ENCODE results near the gene SP140L. TPM values are rescaled to one million over a fixed set of nuclear protein-coding genes. Genes with fewer than 3 reads are reported as not detected.
"Not testable (repeated sequence)": the region's sequence is repeated elsewhere in the genome, so short reads cannot be mapped to it uniquely, and the experiment has no call there.

SP140L gene
- total and polyA plus RNA-seq, 2 donors (not counting 1 experiment from before 2014, with no cell fraction given) = 94.6 to 154 TPM

- no peak for TF ChIP-seq EZH2 (IDR thresholded peaks at IDR 0.05; ENCODE audit: borderline replicate concordance, insufficient read depth, low read depth, low read length, poor library complexity, severe bottlenecking)
- TF ChIP-seq CTCF (IDR thresholded peaks at IDR 0.05) = no peak
- no peaks in the 10 kb centered on the region for H3K4me1 ChIP-seq (ENCODE audit: control insufficient read depth in 2 of 2, insufficient read depth in 2 of 2, low read length in 2 of 2)
- no peaks in the 10 kb centered on the region for H3K27me3 ChIP-seq (replicated peaks in 1 of 4; ENCODE audit: control extremely low read depth in 1 of 4, control insufficient read depth in 3 of 4, insufficient read depth in 4 of 4, low read length in 3 of 4)
- no peaks in the 10 kb centered on the region for H3K4me1 Mint-ChIP-seq
- DNase-seq (no peak), ATAC-seq (ENCODE audit: low read depth) (no peak)
- H3K27me3 Mint-ChIP-seq = no peaks in the 10 kb centered on the region
- ChIA-PET CTCF (interaction anchor here (0.7 kb wide), 1 partner anchor 18 kb away, joined by 3 read pairs; no protein-coding TSS in a partner anchor), POLR2A (no interaction called here)
- no peak overlapping the region for H3K4me3 ChIP-seq (ENCODE audit: control extremely low read depth in 1 of 5, extremely low read depth in 1 of 5, insufficient read depth in 1 of 5, low read depth in 2 of 5, low read length in 4 of 5)
- no peak overlapping the region for H3K27ac ChIP-seq (ENCODE audit: low read length in 2 of 2)
- H2AFZ ChIP-seq (ENCODE audit: insufficient read depth, low read depth, low read length, poor library complexity, severe bottlenecking) = no peak overlapping the region
- H3K4me2 ChIP-seq (replicated peaks; ENCODE audit: low read depth, low read length, poor library complexity, severe bottlenecking) = no peak overlapping the region
- no peak overlapping the region for H3K27ac Mint-ChIP-seq
- no peak overlapping the region for H3K9ac ChIP-seq (ENCODE audit: low read length)
- intact Hi-C loops (cut with micrococcal nuclease) = no loop called here
- no peaks in the 10 kb centered on the region for H3K9me3 Mint-ChIP-seq (ENCODE audit: insufficient read depth)
- no peaks in the 10 kb centered on the region for H4K20me1 ChIP-seq (ENCODE audit: control insufficient read depth, insufficient read depth, low read length, poor library complexity, severe bottlenecking)
- H3K4me3 Mint-ChIP-seq = no peak overlapping the region
- WGBS (ENCODE audit: insufficient coverage) = 96% methylated on average over 3 of the region's 6 CpGs
- H3K36me3 ChIP-seq (replicated peaks in 1 of 2; ENCODE audit: control extremely low read depth in 1 of 2, control insufficient read depth in 1 of 2, extremely low read depth in 1 of 2, insufficient read depth in 2 of 2, low read length in 1 of 2) = peaks cover 9 to 73% of the 10 kb centered on the region in 2 experiments
- no peaks in the 10 kb centered on the region for H3K9me3 ChIP-seq (ENCODE audit: control extremely low read depth in 1 of 3, control insufficient read depth in 2 of 3, insufficient read depth in 1 of 3, low read length in 2 of 3)
- no peaks in the 10 kb centered on the region for H3K79me2 ChIP-seq (ENCODE audit: control insufficient read depth, insufficient read depth, low read length)
These were observed 58.0 kb downstream of the SP140L start for GRCh38 chr2:230384986-230385385.

GRCh38 chr2:230394301-230394700 lies 67.3 kb downstream of the SP140L start:
- Histone ChIP-seq H4K20me1 (ENCODE audit: control insufficient read depth, insufficient read depth, low read length, poor library complexity, severe bottlenecking) (no peaks in the 10 kb centered on the region), H3K4me2 (replicated peaks; ENCODE audit: low read depth, low read length, poor library complexity, severe bottlenecking) (no peak overlapping the region), H3K79me2 (ENCODE audit: control insufficient read depth, insufficient read depth, low read length) (peaks cover 7% of the 10 kb centered on the region), H3K4me1 (ENCODE audit: control insufficient read depth in 2 of 2, insufficient read depth in 2 of 2, low read length in 2 of 2) (no peaks in the 10 kb centered on the region), H2AFZ (ENCODE audit: insufficient read depth, low read depth, low read length, poor library complexity, severe bottlenecking) (no peak overlapping the region), H3K36me3 (replicated peaks in 1 of 2; ENCODE audit: control extremely low read depth in 1 of 2, control insufficient read depth in 1 of 2, extremely low read depth in 1 of 2, insufficient read depth in 2 of 2, low read length in 1 of 2) (peaks cover 5 to 90% of the 10 kb centered on the region in 2 experiments), H3K27me3 (replicated peaks in 1 of 4; ENCODE audit: control extremely low read depth in 1 of 4, control insufficient read depth in 3 of 4, insufficient read depth in 4 of 4, low read length in 3 of 4) (no peaks in the 10 kb centered on the region), H3K9ac (ENCODE audit: low read length) (no peak overlapping the region), H3K27ac (ENCODE audit: low read length in 2 of 2) (no peak overlapping the region), H3K9me3 (ENCODE audit: control extremely low read depth in 1 of 3, control insufficient read depth in 2 of 3, insufficient read depth in 1 of 3, low read length in 2 of 3) (peaks cover 6 to 15% (median 7%) of the 10 kb centered on the region in 3 donors), H3K4me3 (ENCODE audit: control extremely low read depth in 1 of 5, extremely low read depth in 1 of 5, insufficient read depth in 1 of 5, low read depth in 2 of 5, low read length in 4 of 5) (no peak overlapping the region)
- intact Hi-C loops (cut with micrococcal nuclease) = no loop called here
- H3K4me1 Mint-ChIP-seq = no peaks in the 10 kb centered on the region
- CTCF ChIA-PET = no interaction called here
- POLR2A ChIA-PET = no interaction called here
- no peak for TF ChIP-seq EZH2 (IDR thresholded peaks at IDR 0.05; ENCODE audit: borderline replicate concordance, insufficient read depth, low read depth, low read length, poor library complexity, severe bottlenecking)
- TF ChIP-seq CTCF (IDR thresholded peaks at IDR 0.05) = no peak
- peaks cover 3% of the 10 kb centered on the region for H3K9me3 Mint-ChIP-seq (ENCODE audit: insufficient read depth)
- WGBS (ENCODE audit: insufficient coverage) = 94% methylated on average over 2 of the region's 2 CpGs
- H3K27me3 Mint-ChIP-seq = no peaks in the 10 kb centered on the region
- no peak overlapping the region for H3K4me3 Mint-ChIP-seq
- no peak for DNase-seq
- ATAC-seq (ENCODE audit: low read depth) = no peak
- no peak overlapping the region for H3K27ac Mint-ChIP-seq

GRCh38 chr2:230398698-230399097 lies 71.7 kb downstream of the SP140L start:
- intact Hi-C loops (cut with micrococcal nuclease); H3K4me1 ChIP-seq (ENCODE audit: control insufficient read depth in 2 of 2, insufficient read depth in 2 of 2, low read length in 2 of 2); H4K20me1 ChIP-seq (ENCODE audit: control insufficient read depth, insufficient read depth, low read length, poor library complexity, severe bottlenecking); H2AFZ ChIP-seq (ENCODE audit: insufficient read depth, low read depth, low read length, poor library complexity, severe bottlenecking); H3K4me3 ChIP-seq (ENCODE audit: control extremely low read depth in 1 of 5, extremely low read depth in 1 of 5, insufficient read depth in 1 of 5, low read depth in 2 of 5, low read length in 4 of 5); H3K9ac ChIP-seq (ENCODE audit: low read length); H3K4me2 ChIP-seq (replicated peaks; ENCODE audit: low read depth, low read length, poor library complexity, severe bottlenecking); POLR2A ChIA-PET; H3K27me3 ChIP-seq (replicated peaks in 1 of 4; ENCODE audit: control extremely low read depth in 1 of 4, control insufficient read depth in 3 of 4, insufficient read depth in 4 of 4, low read length in 3 of 4); DNase-seq; H3K4me3 Mint-ChIP-seq; H3K79me2 ChIP-seq (ENCODE audit: control insufficient read depth, insufficient read depth, low read length); H3K27ac ChIP-seq (ENCODE audit: low read length in 2 of 2); H3K4me1 Mint-ChIP-seq; CTCF ChIA-PET; ATAC-seq (ENCODE audit: low read depth); H3K9me3 Mint-ChIP-seq (ENCODE audit: insufficient read depth); H3K27me3 Mint-ChIP-seq: not testable (repeated sequence)
- peak overlapping the region; percentile 41 for H3K27ac Mint-ChIP-seq
- WGBS (ENCODE audit: insufficient coverage) = 98% methylated on average over 5 of the region's 6 CpGs
- Histone ChIP-seq H3K36me3 (replicated peaks in 1 of 2; ENCODE audit: control extremely low read depth in 1 of 2, control insufficient read depth in 1 of 2, extremely low read depth in 1 of 2, insufficient read depth in 2 of 2, low read length in 1 of 2) (peaks cover 5 to 77% of the 10 kb centered on the region in 2 experiments), H3K9me3 (ENCODE audit: control extremely low read depth in 1 of 3, control insufficient read depth in 2 of 3, insufficient read depth in 1 of 3, low read length in 2 of 3) (peaks cover 6 to 15% (median 7%) of the 10 kb centered on the region in 3 donors)

Measured in B cell (primary cell).